Measurements from ENCODE around the gene TTC23. TPM values are rescaled to one million over a fixed set of nuclear protein-coding genes. Genes with fewer than 3 reads are reported as not detected.

Gene TTC23
- total RNA-seq, 1 donor, result 21.7 TPM

GRCh38 chr15:99117563-99118257, 131.7 kb downstream of the TTC23 start:
- no peaks in the 10 kb centered on the region for H3K9me3 ChIP-seq (ENCODE audit: low read depth, low read length)
- no peaks in the 10 kb centered on the region for H3K79me2 ChIP-seq (ENCODE audit: insufficient read depth, low read length)
- H3K36me3 ChIP-seq (ENCODE audit: insufficient read depth, low read length), result no peaks in the 10 kb centered on the region
- H3K4me3 ChIP-seq (ENCODE audit: insufficient read depth, low read length), result no peak overlapping the region
- no peak for TF ChIP-seq CTCF (IDR thresholded peaks at IDR 0.05; ENCODE audit: extremely low read depth, low read depth, low read length)
- no peak overlapping the region for H3K27ac ChIP-seq (ENCODE audit: low read depth, low read length)
- H3K4me2 ChIP-seq (ENCODE audit: insufficient read depth, low read length), result no peak overlapping the region
- H2AFZ ChIP-seq (ENCODE audit: low read length), result no peak overlapping the region
- no peaks in the 10 kb centered on the region for H3K4me1 ChIP-seq (ENCODE audit: insufficient read depth, low read length)
- H4K20me1 ChIP-seq (ENCODE audit: insufficient read depth, low read length), result no peaks in the 10 kb centered on the region
- no peak for DNase-seq (ENCODE audit: insufficient read length, low spot score, missing footprints)
- H3K27me3 ChIP-seq (ENCODE audit: insufficient read depth, low read length), result no peaks in the 10 kb centered on the region

- H4K20me1 ChIP-seq (ENCODE audit: insufficient read depth, low read length), result no peaks in the 10 kb centered on the region
- no peak overlapping the region for H3K4me3 ChIP-seq (ENCODE audit: insufficient read depth, low read length)
- no peak overlapping the region for H3K27ac ChIP-seq (ENCODE audit: low read depth, low read length)
- no peaks in the 10 kb centered on the region for H3K4me1 ChIP-seq (ENCODE audit: insufficient read depth, low read length)
- no peak overlapping the region for H2AFZ ChIP-seq (ENCODE audit: low read length)
- no peak overlapping the region for H3K4me2 ChIP-seq (ENCODE audit: insufficient read depth, low read length)
- H3K36me3 ChIP-seq (ENCODE audit: insufficient read depth, low read length), result no peaks in the 10 kb centered on the region
- no peaks in the 10 kb centered on the region for H3K9me3 ChIP-seq (ENCODE audit: low read depth, low read length)
- H3K79me2 ChIP-seq (ENCODE audit: insufficient read depth, low read length), result no peaks in the 10 kb centered on the region
- TF ChIP-seq CTCF (IDR thresholded peaks at IDR 0.05; ENCODE audit: extremely low read depth, low read depth, low read length), result no peak
- no peaks in the 10 kb centered on the region for H3K27me3 ChIP-seq (ENCODE audit: insufficient read depth, low read length)
- DNase-seq (ENCODE audit: insufficient read length, low spot score, missing footprints), result no peak
Measured at GRCh38 chr15:99117111-99117510, 132.3 kb downstream of the TTC23 start.

GRCh38 chr15:99115300-99116215, 133.8 kb downstream of the TTC23 start:
- Histone ChIP-seq H3K36me3 (ENCODE audit: insufficient read depth, low read length) (no peaks in the 10 kb centered on the region), H3K9me3 (ENCODE audit: low read depth, low read length) (no peaks in the 10 kb centered on the region)

More at GRCh38 chr15:99115300-99116215, 133.8 kb downstream of the TTC23 start:
- no peak for TF ChIP-seq CTCF (IDR thresholded peaks at IDR 0.05; ENCODE audit: extremely low read depth, low read depth, low read length)
- no peak for DNase-seq (ENCODE audit: insufficient read length, low spot score, missing footprints)
- H2AFZ ChIP-seq (ENCODE audit: low read length), result no peak overlapping the region
- no peak overlapping the region for H3K4me3 ChIP-seq (ENCODE audit: insufficient read depth, low read length)
- no peak overlapping the region for H3K27ac ChIP-seq (ENCODE audit: low read depth, low read length)
- H3K79me2 ChIP-seq (ENCODE audit: insufficient read depth, low read length), result no peaks in the 10 kb centered on the region
- no peaks in the 10 kb centered on the region for H4K20me1 ChIP-seq (ENCODE audit: insufficient read depth, low read length)
- H3K27me3 ChIP-seq (ENCODE audit: insufficient read depth, low read length), result no peaks in the 10 kb centered on the region
- no peak overlapping the region for H3K4me2 ChIP-seq (ENCODE audit: insufficient read depth, low read length)
- H3K4me1 ChIP-seq (ENCODE audit: insufficient read depth, low read length), result peaks cover 9% of the 10 kb centered on the region

Data from osteoblast (primary cell).